Neuronal stem cell (in vitro differentiated cells): ENCODE measurements around the gene UGP2.

Experiments used
- DNase-seq: peaks from one replicate; pipeline ENCODE4 v3.0.0-alpha.2; 2013; ENCODE audit warnings: low spot score
- H2AFZ ChIP-seq: one replicate; pipeline ENCODE4 v1.6.1; 2013; ENCODE audit warnings: mild to moderate bottlenecking, low read length, inconsistent platforms
- H2AK5ac ChIP-seq: 2 replicates; pipeline ENCODE4 v1.6.1; 2013; ENCODE audit warnings: low read depth, mild to moderate bottlenecking, inconsistent platforms, low read length, moderate library complexity, mixed read lengths
- H2BK120ac ChIP-seq: 2 replicates; pipeline ENCODE4 v1.6.1; 2013; ENCODE audit warnings: low read depth, mild to moderate bottlenecking, inconsistent platforms, low read length, moderate library complexity, mixed read lengths
- H2BK12ac ChIP-seq: one replicate; pipeline ENCODE4 v1.6.1; 2013; ENCODE audit warnings: low read length, inconsistent platforms
- H2BK15ac ChIP-seq: 2 replicates; pipeline ENCODE4 v1.6.1; 2013; ENCODE audit warnings: mild to moderate bottlenecking, low read length, inconsistent platforms, mixed read lengths
- H2BK5ac ChIP-seq: one replicate; pipeline ENCODE4 v1.6.1; 2013; ENCODE audit warnings: inconsistent platforms, mild to moderate bottlenecking, low read length, moderate library complexity
- H3K14ac ChIP-seq: one replicate; pipeline ENCODE4 v1.6.1; 2013; ENCODE audit warnings: low read length, inconsistent platforms
- H3K18ac ChIP-seq: 2 replicates; pipeline ENCODE4 v1.6.1; 2013; ENCODE audit warnings: low read length, inconsistent platforms
- H3K23ac ChIP-seq: 2 replicates; pipeline ENCODE4 v1.6.1; 2013; ENCODE audit warnings: low read depth, mild to moderate bottlenecking, mixed read lengths, low read length, inconsistent platforms; ENCODE audit not compliant: poor library complexity
- H3K27ac ChIP-seq: replicated peaks from 3 replicates; pipeline ENCODE4 v1.5.1; 2013; ENCODE audit warnings: low read length, inconsistent platforms
- H3K27me3 ChIP-seq, 3 experiments: 2 replicates each; pipeline ENCODE4 v1.6.1; 2013; ENCODE audit warnings: low read length in 3 of 3, mild to moderate bottlenecking in 2 of 3, inconsistent platforms in 1 of 3, low read depth in 1 of 3, mixed read lengths in 1 of 3, moderate library complexity in 1 of 3; ENCODE audit not compliant: control insufficient read depth in 3 of 3, insufficient read depth in 3 of 3
- H3K36me3 ChIP-seq, 2 donors: replicated peaks in 1 of 2; 2 replicates each; pipeline ENCODE4 v1.6.1; 2013; ENCODE audit warnings: low read length in 2 of 2; ENCODE audit not compliant: control insufficient read depth in 2 of 2, insufficient read depth in 2 of 2
- H3K4ac ChIP-seq: 2 replicates; pipeline ENCODE4 v1.6.1; 2013; ENCODE audit warnings: inconsistent platforms, mild to moderate bottlenecking, low read length, moderate library complexity
- H3K4me1 ChIP-seq, 2 donors: 1 replicate in 1 of 2; 2 replicates in 1 of 2; pipeline ENCODE4 v1.6.1; 2013; ENCODE audit warnings: low read length in 2 of 2, low read depth in 1 of 2; ENCODE audit not compliant: control insufficient read depth in 2 of 2, insufficient read depth in 1 of 2
- H3K4me2 ChIP-seq: one replicate; pipeline ENCODE4 v1.6.1; 2013; ENCODE audit warnings: mild to moderate bottlenecking, low read length, inconsistent platforms; ENCODE audit not compliant: insufficient read depth, poor library complexity, severe bottlenecking
- H3K4me3 ChIP-seq, 2 donors: 2 replicates each; pipeline ENCODE4 v1.5.1; 2013; ENCODE audit warnings: low read length in 2 of 2, mild to moderate bottlenecking in 2 of 2, inconsistent platforms in 1 of 2, moderate library complexity in 1 of 2
- H3K79me1 ChIP-seq: one replicate; pipeline ENCODE4 v1.6.1; 2013; ENCODE audit warnings: low read depth, mild to moderate bottlenecking, inconsistent platforms, low read length, moderate library complexity
- H3K9ac ChIP-seq: one replicate; pipeline ENCODE4 v1.6.1; 2013; ENCODE audit warnings: mild to moderate bottlenecking, low read depth, low read length, inconsistent platforms; ENCODE audit not compliant: poor library complexity
- H3K9me3 ChIP-seq, 2 donors: replicated peaks in 1 of 2; 2 replicates each; pipeline versions ENCODE3 to v1.6.1; 2013; ENCODE audit warnings: low read length in 2 of 2, mild to moderate bottlenecking in 2 of 2, inconsistent platforms in 1 of 2, low read depth in 1 of 2, mixed read lengths in 1 of 2, moderate library complexity in 1 of 2; ENCODE audit not compliant: control insufficient read depth in 2 of 2, insufficient read depth in 1 of 2
- H4K8ac ChIP-seq: one replicate; pipeline ENCODE4 v1.6.1; 2013; ENCODE audit warnings: low read depth, mild to moderate bottlenecking, inconsistent platforms, low read length, moderate library complexity
- H4K91ac ChIP-seq: one replicate; pipeline ENCODE4 v1.6.1; 2013; ENCODE audit warnings: low read length, low read depth, mild to moderate bottlenecking, inconsistent platforms; ENCODE audit not compliant: poor library complexity
- WGBS, 2 donors: extraction: QIAGEN DNeasy Blood & Tissue Kit; methylation state at CpG; one replicate each; pipeline ENCODE4 v1.1.7; 2013; ENCODE audit warnings: missing lambda C conversion rate in 2 of 2, mixed read lengths in 1 of 2; ENCODE audit not compliant: insufficient read length in 2 of 2, insufficient replicate concordance in 1 of 2; ENCODE audit errors: extremely low coverage in 2 of 2; 5-methylcytosine and 5-hydroxymethylcytosine counted together

UGP2 gene

DNA sequence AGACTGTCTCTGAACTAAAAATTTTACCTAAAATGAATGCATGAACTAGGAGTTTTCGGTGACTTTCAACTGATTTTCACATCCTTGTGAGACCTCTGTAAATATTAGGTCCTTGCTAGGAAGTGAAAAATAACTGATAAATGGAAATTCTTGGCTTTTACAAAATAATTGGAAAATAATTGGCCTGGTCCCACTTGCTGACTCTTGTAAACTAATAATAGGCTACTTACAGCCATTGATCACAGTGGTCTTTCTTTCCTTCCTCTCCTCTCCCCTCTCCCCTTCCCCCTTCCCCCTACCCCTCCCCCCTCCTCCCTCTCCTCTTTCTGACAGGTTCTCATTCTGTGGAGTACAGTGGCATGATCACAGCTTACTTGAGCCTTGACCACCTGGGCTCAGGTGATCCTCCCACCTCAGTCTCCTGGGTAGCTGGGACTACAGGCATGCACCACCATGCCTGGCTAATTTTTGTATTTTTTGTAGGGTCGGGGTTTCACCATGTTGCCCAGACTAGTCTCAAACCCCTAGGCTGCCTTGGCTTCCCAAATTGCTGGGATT, 38.3 kb downstream of the UGP2 start:
- H3K4me1 ChIP-seq = peaks cover 0 to 8% of the 10 kb centered on the region in 2 donors
- H3K9me3 ChIP-seq = no peaks in the 10 kb centered on the region
- H3K9ac ChIP-seq = no peak overlapping the region
- no peak overlapping the region for H3K27ac ChIP-seq
- no peak overlapping the region for H3K4me2 ChIP-seq
- no peak overlapping the region for H3K14ac ChIP-seq
- no peak overlapping the region for H2BK15ac ChIP-seq
- H3K4me3 ChIP-seq = no peak overlapping the region
- no peak overlapping the region for H3K18ac ChIP-seq
- H4K8ac ChIP-seq = no peak overlapping the region
- no peaks in the 10 kb centered on the region for H3K27me3 ChIP-seq
- H3K23ac ChIP-seq = no peak overlapping the region
- H2BK12ac ChIP-seq = no peak overlapping the region
- H2AFZ ChIP-seq = no peak overlapping the region
- H2BK5ac ChIP-seq = no peak overlapping the region
- no peak overlapping the region for H3K4ac ChIP-seq
- H2AK5ac ChIP-seq = no peak overlapping the region
- DNase-seq = no peak
- H3K36me3 ChIP-seq = peaks cover 2 to 57% of the 10 kb centered on the region in 2 donors
- no peak overlapping the region for H4K91ac ChIP-seq
- WGBS, 2 donors = no CpG with 5 or more reads among the region's 2 CpGs
- peaks cover 2% of the 10 kb centered on the region for H3K79me1 ChIP-seq
- no peak overlapping the region for H2BK120ac ChIP-seq

DNA sequence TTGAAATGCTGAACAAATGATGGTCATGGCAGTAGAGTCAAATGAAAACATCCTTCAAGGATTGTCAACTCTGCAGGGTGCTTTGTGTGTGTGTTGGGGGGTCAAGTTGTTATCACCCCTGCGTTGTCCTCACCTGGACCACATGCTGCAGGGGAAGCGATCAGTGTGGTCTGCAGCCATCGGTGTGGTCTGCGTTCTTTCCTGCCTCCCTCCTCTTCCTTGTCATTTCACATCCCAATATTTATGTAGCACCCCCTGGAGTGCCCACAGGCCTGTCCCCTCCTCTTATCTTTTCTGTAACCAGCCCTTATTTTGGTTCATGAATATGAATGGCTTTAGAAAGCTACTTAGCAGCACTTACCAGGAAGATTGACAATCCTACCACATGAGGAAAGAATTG, 38.9 kb downstream of the UGP2 start:
- Histone ChIP-seq H2BK120ac (no peak overlapping the region), H2AFZ (no peak overlapping the region), H3K4me2 (no peak overlapping the region), H4K8ac (no peak overlapping the region), H2BK12ac (no peak overlapping the region), H3K4me1 (peaks cover 0 to 8% of the 10 kb centered on the region in 2 donors), H3K23ac (no peak overlapping the region), H3K9ac (no peak overlapping the region), H3K4me3 (no peak overlapping the region), H3K4ac (no peak overlapping the region), H3K27me3 (no peaks in the 10 kb centered on the region), H2BK5ac (no peak overlapping the region), H2BK15ac (no peak overlapping the region), H3K36me3 (peaks cover 2 to 61% of the 10 kb centered on the region in 2 donors), H2AK5ac (no peak overlapping the region), H3K79me1 (peaks cover 2% of the 10 kb centered on the region), H3K14ac (no peak overlapping the region), H3K27ac (no peak overlapping the region), H4K91ac (no peak overlapping the region), H3K9me3 (no peaks in the 10 kb centered on the region), H3K18ac (no peak overlapping the region)
- no CpG with 5 or more reads among the region's 4 CpGs for WGBS, 2 donors
- DNase-seq = no peak

DNA sequence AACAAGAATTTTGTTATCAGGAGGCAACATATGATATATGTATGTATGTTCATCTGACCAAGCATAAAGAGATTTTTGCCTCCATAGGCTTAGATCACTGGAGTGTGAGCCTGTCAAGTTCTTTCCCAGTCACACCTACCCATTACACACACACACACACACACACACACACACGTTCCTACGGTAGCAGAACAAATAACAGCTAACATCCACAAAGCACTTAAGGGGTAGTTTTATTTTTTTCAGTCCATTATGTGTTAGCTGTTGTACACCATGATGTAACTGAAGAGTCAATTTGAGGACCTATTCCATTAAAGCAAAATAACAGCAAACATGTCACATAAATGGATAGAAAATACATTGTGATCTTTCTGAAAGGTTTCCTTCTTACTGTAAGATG, 39.5 kb downstream of the UGP2 start:
- H3K4me3 ChIP-seq = no peak overlapping the region
- peaks cover 3 to 63% of the 10 kb centered on the region in 2 donors for H3K36me3 ChIP-seq
- no peaks in the 10 kb centered on the region for H3K27me3 ChIP-seq

DNA sequence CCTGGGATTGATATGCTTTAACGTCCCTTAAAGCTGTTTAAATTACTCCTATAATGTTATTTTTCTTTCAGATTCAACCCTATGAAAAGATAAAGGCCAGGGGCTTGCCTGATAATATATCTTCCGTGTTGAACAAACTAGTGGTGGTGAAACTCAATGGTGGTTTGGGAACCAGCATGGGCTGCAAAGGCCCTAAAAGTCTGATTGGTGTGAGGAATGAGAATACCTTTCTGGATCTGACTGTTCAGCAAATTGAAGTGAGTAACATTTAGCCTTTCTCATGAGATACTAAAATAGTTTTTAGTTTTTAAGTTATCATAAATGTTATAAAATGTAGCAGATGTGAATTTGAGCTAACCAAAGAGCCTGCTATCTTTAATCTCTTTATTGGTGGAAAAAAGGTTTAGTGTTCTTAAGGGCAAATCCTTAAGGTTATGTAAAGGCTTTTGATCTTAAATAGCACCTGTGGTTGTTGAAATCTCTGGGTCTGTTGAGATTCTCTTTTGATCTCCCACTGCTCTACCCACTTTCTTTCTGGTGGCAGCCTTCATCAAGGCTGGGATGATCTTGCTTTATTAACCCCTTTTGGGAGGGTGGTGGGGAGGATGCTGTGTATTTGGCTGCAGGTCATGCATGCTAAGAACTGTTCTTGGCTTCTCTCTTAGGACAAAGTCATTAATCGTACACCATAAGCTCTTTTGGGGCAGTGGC, 40.9 kb downstream of the UGP2 start:
- Histone ChIP-seq H3K9me3 (no peaks in the 10 kb centered on the region), H4K8ac (no peak overlapping the region), H3K4me2 (no peak overlapping the region), H2AK5ac (no peak overlapping the region), H3K9ac (no peak overlapping the region), H2BK12ac (no peak overlapping the region), H3K79me1 (peaks cover 2% of the 10 kb centered on the region), H3K14ac (no peak overlapping the region), H2AFZ (no peak overlapping the region), H3K23ac (no peak overlapping the region), H3K4me3 (no peak overlapping the region), H3K36me3 (peaks cover 8 to 66% of the 10 kb centered on the region in 2 donors), H4K91ac (no peak overlapping the region), H2BK120ac (no peak overlapping the region), H3K4ac (no peak overlapping the region), H3K4me1 (peaks cover 0 to 8% of the 10 kb centered on the region in 2 donors), H2BK15ac (no peak overlapping the region), H3K27ac (no peak overlapping the region), H2BK5ac (no peak overlapping the region), H3K18ac (no peak overlapping the region), H3K27me3 (no peaks in the 10 kb centered on the region)
- no peak for DNase-seq
- no CpG with 5 or more reads among the region's 3 CpGs for WGBS, 2 donors

More for the DNA sequence above, 39.5 kb downstream of the UGP2 start:
- Histone ChIP-seq H3K9ac (no peak overlapping the region), H3K14ac (no peak overlapping the region), H3K4me2 (no peak overlapping the region), H2AK5ac (no peak overlapping the region), H4K8ac (no peak overlapping the region), H2BK5ac (no peak overlapping the region), H3K4me1 (peaks cover 0 to 8% of the 10 kb centered on the region in 2 donors), H2BK15ac (no peak overlapping the region), H3K27ac (no peak overlapping the region), H4K91ac (no peak overlapping the region), H3K18ac (no peak overlapping the region), H3K4ac (no peak overlapping the region), H2BK120ac (no peak overlapping the region), H2BK12ac (no peak overlapping the region), H3K9me3 (no peaks in the 10 kb centered on the region), H2AFZ (no peak overlapping the region), H3K79me1 (peaks cover 2% of the 10 kb centered on the region), H3K23ac (no peak overlapping the region)
- no peak for DNase-seq
- WGBS, 2 donors = no CpG with 5 or more reads among the region's 2 CpGs
